ENCODE data around the gene ACTR5.

Gene ACTR5

DNA sequence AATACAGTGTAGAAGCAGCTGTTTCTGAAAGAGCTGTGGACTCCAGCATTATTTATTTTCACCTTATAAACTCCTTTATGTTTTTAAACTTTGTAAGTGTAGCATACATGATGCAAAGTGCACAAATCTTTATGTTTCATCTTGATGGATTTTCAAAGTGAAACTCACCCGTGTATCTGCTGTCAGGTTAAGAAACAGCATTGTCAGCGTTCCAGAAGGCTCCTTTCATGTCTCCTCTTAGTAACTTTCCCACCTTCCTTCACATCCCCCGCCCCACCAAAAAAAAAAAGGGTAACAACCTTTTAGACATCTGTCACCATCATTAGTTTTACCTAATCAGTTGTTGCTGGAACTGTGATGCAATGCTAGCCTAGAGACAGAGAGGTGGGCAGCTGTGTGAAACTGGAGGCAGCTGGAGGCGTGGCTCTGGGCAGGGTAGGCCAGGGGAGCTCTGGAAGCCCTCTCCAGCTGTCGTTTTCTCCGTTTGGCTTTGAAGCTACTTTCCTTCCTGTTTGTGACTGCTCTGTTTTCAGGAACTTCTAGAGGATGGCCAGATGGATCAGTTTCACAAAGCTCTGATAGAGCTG is 7.2 kb downstream of the ACTR5 start:
- Histone ChIP-seq H3K79me2 (ENCODE audit: insufficient read depth, low read depth) (peaks cover 9% of the 10 kb centered on the region; the same call in 1 of the 2 replicates), H3K36me3 (ENCODE audit: insufficient read depth) (no peaks in the 10 kb centered on the region), H4K20me1 (ENCODE audit: insufficient read depth) (no peaks in the 10 kb centered on the region), H3K4me1 (ENCODE audit: low read depth, poor library complexity, severe bottlenecking) (peaks cover 36% of the 10 kb centered on the region), H3K4me3 (IDR thresholded peaks at IDR 0.05; ENCODE audit: insufficient read depth, low read depth, low read length) (no peak overlapping the region), H3K27me3 (ENCODE audit: insufficient read depth, low read depth) (no peaks in the 10 kb centered on the region), H3K9ac (no peak overlapping the region), H3K4me2 (peak overlapping the region; percentile 55; the same call in 1 of the 2 replicates), H2AFZ (ENCODE audit: low read depth) (no peak overlapping the region), H3K27ac (peak overlapping the region; percentile 30; the same call in 1 of the 2 replicates)
- no peak for TF ChIP-seq CTCF (conservative IDR thresholded peaks at IDR 0.05; ENCODE audit: low read depth, low read length)

GRCh38 chr20:38757145-38757775 is 9.0 kb downstream of the ACTR5 start:
- Histone ChIP-seq H3K79me2 (ENCODE audit: insufficient read depth, low read depth) (no peaks in the 10 kb centered on the region; the same call in 1 of the 2 replicates), H3K27ac (no peak overlapping the region), H3K9ac (no peak overlapping the region), H2AFZ (ENCODE audit: low read depth) (no peak overlapping the region), H4K20me1 (ENCODE audit: insufficient read depth) (no peaks in the 10 kb centered on the region), H3K36me3 (ENCODE audit: insufficient read depth) (no peaks in the 10 kb centered on the region), H3K27me3 (ENCODE audit: insufficient read depth, low read depth) (no peaks in the 10 kb centered on the region), H3K4me1 (ENCODE audit: low read depth, poor library complexity, severe bottlenecking) (peaks cover 33% of the 10 kb centered on the region), H3K4me2 (no peak overlapping the region), H3K4me3 (IDR thresholded peaks at IDR 0.05; ENCODE audit: insufficient read depth, low read depth, low read length) (no peak overlapping the region)
- TF ChIP-seq CTCF (conservative IDR thresholded peaks at IDR 0.05; ENCODE audit: low read depth, low read length) = no peak

GRCh38 chr20:38759106-38759505 is 10.8 kb downstream of the ACTR5 start:
- no peaks in the 10 kb centered on the region for H3K27me3 ChIP-seq (ENCODE audit: insufficient read depth, low read depth)
- no peaks in the 10 kb centered on the region for H3K79me2 ChIP-seq (ENCODE audit: insufficient read depth, low read depth)
- H3K4me1 ChIP-seq (ENCODE audit: low read depth, poor library complexity, severe bottlenecking) = peaks cover 26% of the 10 kb centered on the region
- H3K4me2 ChIP-seq = no peak overlapping the region
- H3K4me3 ChIP-seq (IDR thresholded peaks at IDR 0.05; ENCODE audit: insufficient read depth, low read depth, low read length) = no peak overlapping the region
- H3K27ac ChIP-seq = no peak overlapping the region
- no peak for TF ChIP-seq CTCF (conservative IDR thresholded peaks at IDR 0.05; ENCODE audit: low read depth, low read length)
- H4K20me1 ChIP-seq (ENCODE audit: insufficient read depth) = no peaks in the 10 kb centered on the region
- H3K9ac ChIP-seq = no peak overlapping the region
- no peak overlapping the region for H2AFZ ChIP-seq (ENCODE audit: low read depth)
- H3K36me3 ChIP-seq (ENCODE audit: insufficient read depth) = no peaks in the 10 kb centered on the region

- no peak overlapping the region for H3K4me2 ChIP-seq
- H3K9ac ChIP-seq = no peak overlapping the region
- peaks cover 7% of the 10 kb centered on the region for H3K4me1 ChIP-seq (ENCODE audit: low read depth, poor library complexity, severe bottlenecking)
- H4K20me1 ChIP-seq (ENCODE audit: insufficient read depth) = no peaks in the 10 kb centered on the region
- no peaks in the 10 kb centered on the region for H3K79me2 ChIP-seq (ENCODE audit: insufficient read depth, low read depth)
- no peak overlapping the region for H3K27ac ChIP-seq
- no peak overlapping the region for H2AFZ ChIP-seq (ENCODE audit: low read depth)
- TF ChIP-seq CTCF (conservative IDR thresholded peaks at IDR 0.05; ENCODE audit: low read depth, low read length) = no peak
- no peak overlapping the region for H3K4me3 ChIP-seq (IDR thresholded peaks at IDR 0.05; ENCODE audit: insufficient read depth, low read depth, low read length)
- H3K36me3 ChIP-seq (ENCODE audit: insufficient read depth) = no peaks in the 10 kb centered on the region
- H3K27me3 ChIP-seq (ENCODE audit: insufficient read depth, low read depth) = no peaks in the 10 kb centered on the region
These were observed 12.7 kb downstream of the ACTR5 start for GRCh38 chr20:38760978-38761377.

Measured in KMS-11 (cell line).